GM19351 (cell line): ENCODE data around the gene VPS25.
A peak's percentile ranks its signal among the peaks of the same experiment; 100 is the strongest.

Source experiments
- ATAC-seq: cut with Tn5 transposase; IDR thresholded peaks from one replicate; pipeline ENCODE4 v1.9.1; 2021; ENCODE audit warnings: mild to moderate bottlenecking, moderate library complexity; ENCODE audit not compliant: unreplicated experiment

The VPS25 gene

GRCh38 chr17:42795061-42795460 lies 21.8 kb downstream of the VPS25 start:
- ATAC-seq = no peak

DNA sequence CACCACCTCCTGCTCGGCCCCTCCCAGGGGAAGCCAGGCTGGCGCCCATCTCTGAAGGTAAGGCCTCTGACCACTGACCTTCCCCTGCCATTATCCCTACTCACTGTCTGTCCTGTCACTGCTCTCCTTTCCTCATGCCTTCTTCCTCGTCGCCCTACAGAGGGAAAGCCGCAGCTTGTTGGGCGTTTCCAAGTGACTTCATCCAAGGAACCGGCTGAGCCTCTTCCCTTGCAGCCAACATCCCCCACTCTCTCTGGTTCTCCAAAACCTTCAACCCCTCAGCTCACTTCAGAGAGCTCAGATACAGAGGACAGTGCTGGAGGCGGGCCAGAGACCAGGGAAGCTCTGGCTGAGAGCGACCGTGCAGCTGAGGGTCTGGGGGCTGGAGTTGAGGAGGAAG lies 22.2 kb downstream of the VPS25 start:
- ATAC-seq = no peak

DNA sequence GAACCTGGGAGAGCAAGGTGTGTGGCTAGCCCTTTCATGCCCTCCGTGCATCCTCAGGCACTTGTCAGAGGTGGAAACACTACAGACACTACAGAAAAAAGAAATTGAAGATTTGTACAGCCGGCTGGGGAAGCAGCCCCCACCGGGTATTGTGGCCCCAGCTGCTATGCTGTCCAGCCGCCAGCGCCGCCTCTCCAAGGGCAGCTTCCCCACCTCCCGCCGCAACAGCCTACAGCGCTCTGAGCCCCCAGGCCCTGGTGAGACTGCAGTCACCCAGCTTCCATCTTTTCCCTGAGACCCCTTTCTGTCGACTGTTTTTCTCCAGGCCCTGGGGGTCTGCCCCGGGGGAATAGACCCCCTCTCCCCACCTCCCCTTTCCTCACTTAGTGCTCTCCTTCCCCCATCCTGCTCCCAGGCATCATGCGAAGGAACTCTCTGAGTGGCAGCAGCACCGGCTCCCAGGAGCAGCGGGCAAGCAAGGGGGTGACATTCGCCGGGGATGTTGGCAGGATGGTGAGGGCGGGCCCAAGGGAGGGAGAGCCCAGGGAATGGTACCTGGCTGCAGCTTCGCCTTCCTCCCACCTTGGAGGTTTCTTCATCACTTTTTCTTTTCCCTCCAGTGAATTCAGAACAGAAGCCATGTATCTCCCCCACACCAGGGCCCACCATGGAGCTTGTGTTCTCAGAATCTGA lies 23.0 kb downstream of the VPS25 start:
- no peak for ATAC-seq

- no peak for ATAC-seq
Observed at GRCh38 chr17:42797067-42798007, 24.1 kb downstream of the VPS25 start.

DNA sequence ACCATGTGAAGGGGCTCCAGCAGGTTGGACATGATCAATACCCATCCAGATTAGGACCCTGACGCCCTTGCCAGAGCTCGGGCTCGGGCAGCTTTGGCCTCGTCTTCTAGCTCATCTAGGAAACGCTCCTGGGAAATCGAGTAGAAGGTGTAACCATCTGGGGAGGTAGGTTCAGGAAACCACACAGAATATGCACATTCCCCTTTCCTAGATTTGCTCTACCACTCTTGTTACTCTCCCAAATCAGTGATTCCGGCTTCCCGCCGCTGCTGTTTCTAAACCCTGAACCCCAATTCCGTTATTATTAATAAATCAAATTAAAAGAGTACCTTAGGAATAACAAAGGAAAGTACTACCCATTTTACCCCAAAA lies 24.7 kb downstream of the VPS25 start:
- ATAC-seq = no peak

DNA sequence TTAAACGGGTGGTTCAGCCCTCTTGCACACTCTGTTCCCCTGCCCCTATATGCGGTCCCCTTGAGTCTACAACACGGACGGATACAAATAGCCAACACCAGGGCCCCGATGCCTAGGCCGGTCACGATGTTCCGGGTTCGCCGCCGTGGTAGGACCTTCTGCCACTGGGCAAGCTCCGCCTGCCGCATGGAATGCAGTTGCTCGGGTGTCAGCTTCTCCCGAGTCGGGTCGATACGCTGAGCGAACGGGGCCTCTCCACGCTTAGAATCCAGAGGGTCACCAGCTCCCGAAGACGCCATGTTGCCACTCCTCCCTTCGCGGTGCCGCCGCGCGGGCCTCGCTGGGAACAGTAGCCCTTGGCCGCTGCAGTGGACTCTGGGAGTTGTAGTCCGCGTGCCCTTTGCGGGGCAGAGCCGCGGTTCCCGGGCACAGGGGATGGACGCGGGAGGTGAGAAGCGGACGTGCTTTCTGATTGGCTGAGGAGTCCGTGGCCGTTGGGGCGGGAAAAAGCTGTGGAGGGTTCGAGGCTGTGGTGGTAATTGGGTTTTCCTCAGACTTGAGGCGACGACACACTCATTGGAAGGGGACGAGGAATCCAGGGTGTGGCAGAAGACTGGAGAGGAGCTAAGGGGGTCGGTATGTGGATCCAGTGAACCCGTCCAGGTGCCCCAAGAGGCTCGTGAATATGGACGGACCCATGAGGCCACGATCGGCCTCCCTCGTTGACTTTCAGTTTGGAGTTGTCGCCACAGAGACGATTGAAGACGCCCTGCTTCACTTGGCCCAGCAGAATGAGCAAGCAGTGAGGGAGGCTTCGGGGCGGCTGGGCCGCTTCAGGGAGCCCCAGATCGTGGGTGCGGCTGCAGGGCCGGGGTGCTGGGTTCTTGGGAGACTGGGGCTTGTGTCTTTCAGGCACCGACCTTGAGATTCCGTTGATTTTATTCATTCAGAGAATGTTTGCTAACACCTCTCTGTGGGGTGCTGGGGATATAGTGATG lies 25.4 kb downstream of the VPS25 start, which contains the start of the genes CNTD1 and COA3:
Gene CNTD1, plus strand, starts transcription at position 479 of the 998 bp plus-strand sequence. Its CDS starts 207 bp downstream, at position 686.
Gene COA3, minus strand, starts transcription at position 322 of the 998 bp plus-strand sequence. Its CDS starts 23 bp downstream, at position 299.
- peak; percentile 73 for ATAC-seq

GRCh38 chr17:42803074-42803883 lies 30.0 kb downstream of the VPS25 start:
- no peak for ATAC-seq

DNA sequence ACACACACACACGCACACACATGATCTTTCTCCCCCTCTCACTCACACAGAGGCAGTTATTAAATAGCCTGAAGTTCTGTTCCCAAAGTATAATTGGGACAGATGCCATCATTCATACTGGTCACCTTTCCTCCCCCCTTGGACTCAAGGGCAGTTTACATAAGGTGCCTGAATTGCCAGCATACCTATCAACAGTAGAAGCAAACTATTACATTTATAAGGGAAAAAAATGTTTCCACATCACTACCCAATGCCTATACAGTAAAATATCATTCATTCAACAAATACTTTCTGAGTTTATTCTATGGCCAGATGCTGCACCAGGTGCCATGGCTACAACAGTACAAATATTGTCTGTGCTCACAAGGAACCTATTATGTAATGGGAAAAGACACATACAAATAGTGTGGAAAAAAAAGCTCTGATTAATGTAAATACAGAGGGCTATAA lies 31.7 kb downstream of the VPS25 start:
- ATAC-seq = no peak

DNA sequence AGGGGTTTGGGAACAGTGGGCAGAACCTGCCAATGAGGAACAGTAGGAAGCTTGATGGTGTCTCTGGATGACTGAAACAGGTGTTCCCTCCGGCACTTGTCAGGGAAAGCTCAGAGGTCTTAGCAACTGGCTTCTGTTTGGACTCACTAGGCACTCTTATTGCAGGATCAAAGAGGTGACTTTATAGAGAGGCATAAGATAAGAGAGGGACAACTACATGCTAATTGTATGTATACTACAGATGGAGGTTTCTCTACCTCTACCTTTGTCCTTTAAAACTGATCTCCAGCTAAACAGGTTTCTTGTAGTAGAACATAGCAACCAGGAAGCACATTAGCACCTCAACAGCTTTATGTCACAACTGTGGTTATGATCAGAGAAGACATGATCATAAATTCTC lies 33.0 kb downstream of the VPS25 start:
- ATAC-seq = no peak

DNA sequence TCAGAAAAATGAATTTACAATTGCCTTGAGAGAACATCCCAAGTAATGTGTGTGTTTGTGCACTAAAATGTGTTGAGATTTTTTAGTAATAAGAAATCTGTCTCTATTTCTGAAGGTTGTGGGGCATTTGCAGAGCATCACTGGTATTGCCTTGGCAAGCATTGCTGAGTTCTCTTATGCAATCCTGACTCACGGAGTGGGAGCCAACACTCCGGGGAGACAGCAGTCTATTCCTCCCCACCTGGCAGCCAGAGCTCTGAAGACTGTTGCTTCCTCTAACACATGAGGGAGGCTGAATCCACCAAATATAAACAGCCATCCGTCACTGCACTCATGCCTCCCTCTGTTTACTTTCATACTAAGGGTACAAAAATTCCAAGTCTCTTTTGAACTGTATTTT lies 36.0 kb downstream of the VPS25 start:
- no peak for ATAC-seq

- ATAC-seq = no peak
Observed at GRCh38 chr17:42814633-42815399, 41.6 kb downstream of the VPS25 start.

DNA sequence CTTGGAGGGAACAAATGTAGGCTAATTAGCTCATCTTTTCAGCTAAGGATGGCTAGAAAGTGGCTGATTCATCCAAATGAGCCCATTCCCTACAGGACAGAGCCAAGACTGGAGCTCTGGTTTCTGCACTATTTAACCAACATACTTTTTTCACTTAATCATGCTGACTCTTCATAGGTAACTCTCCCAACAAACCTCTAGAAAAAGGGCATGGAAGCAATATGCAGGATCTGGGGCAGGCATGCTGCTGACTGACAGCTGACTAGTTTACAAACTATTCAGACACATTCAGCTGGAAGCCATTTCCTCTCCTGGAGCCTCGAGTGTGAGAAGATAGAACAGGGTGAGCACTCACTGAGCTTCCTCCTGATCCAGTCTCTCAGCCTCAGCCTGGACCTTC lies 44.6 kb downstream of the VPS25 start:
- no peak for ATAC-seq

DNA sequence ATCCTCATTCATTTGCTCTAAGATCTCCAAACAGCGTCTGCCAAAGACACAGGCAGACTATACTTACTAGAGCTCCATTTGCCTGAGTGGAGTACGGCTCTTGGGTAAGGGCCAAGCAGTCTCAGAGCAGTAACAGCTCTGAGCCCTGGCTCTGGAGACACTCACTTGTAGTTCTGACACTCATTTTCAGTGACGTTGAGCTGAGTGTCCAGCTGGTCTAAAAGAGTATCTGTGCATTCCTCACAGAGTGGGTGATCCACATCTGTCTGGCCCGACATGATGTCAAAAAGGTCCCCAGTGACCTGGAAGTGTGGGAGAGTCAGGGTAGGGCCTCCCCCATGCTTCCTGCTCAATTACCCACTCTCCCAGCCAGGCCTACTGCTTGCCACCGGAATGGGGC lies 45.1 kb downstream of the VPS25 start:
- ATAC-seq = no peak

DNA sequence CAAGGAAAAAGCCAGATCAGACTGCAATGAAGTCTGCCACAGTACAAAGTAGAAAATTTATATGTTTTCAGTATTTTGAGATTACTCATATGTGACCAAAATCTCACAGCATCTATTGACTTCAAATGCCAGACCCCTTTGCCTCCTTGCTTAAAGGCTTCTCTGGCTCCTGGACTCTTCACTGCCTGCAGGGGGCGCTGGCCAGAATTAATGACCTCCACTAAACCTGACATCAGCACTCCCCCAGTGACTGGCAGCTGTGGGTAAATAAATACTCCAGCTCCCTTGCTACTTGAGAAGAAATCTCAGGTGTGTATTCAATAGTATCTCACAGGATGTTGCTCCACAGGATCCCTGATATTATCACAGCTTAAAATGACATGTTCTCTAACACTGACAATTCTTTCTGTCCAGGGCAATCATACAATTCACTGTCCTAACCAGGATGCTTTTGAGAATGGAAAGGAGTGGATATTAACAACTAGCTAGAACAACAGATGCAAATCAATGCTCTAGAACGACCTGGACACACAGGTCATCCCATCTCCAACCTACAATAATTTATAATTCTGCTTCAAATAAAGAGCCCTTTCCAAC lies 46.8 kb downstream of the VPS25 start:
- no peak for ATAC-seq

DNA sequence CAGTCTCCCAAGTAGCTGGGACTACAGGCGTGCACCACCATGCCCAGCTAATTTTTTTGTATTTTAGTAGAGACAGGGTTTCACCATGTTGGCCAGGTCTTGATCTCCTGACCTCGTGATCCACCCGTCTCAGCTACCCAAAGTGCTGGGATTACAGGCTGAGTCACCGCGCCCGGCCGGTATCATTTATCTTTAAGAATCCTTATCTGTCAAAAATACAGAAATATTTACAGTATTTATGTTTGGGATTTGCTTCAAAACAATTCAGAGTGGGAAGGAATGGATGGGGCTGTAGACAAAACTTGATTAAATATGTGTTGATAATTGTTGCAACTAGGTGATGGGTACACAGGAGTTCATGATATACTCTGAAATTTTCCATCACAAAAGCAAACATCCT lies 47.9 kb downstream of the VPS25 start:
- ATAC-seq = no peak

DNA sequence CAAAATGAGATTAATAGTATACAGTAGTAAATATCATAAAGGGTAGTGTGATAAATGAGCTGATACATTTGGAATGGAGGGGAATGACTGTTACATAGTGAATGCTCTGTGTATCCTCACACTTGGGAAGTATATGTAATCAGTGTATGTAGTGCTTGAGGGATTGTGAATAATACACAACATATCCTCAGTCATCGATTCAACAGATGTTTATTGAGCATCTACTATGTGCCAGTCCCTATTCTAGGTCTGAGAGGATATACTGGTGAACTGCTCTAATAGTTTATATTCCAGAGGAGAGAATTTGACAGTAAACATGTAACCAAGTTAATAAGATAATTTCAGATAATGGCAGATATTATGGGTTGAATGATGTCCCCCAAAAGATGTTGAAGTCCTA lies 54.2 kb downstream of the VPS25 start:
- no peak for ATAC-seq
